K562 (cell line): ENCODE data around the gene RPS27. TPM values are rescaled to one million over a fixed set of nuclear protein-coding genes. Genes with fewer than 3 reads are reported as not detected.

Source experiments
- CC2D1A ChIP-seq: fragments of 450-650 bp; IDR thresholded peaks from 2 replicates; pipeline ENCODE4 v1.6.1; 2017; ENCODE audit warnings: mild to moderate bottlenecking
- DDX20 ChIP-seq: fragments of 450-650 bp; IDR thresholded peaks from 2 replicates; pipeline ENCODE4 v1.6.1; 2016; ENCODE audit warnings: missing genetic modification characterization, low read depth, mild to moderate bottlenecking, missing compliant biosample characterization, moderate library complexity
- FOXA3 ChIP-seq, 2 experiments: fragments of 450-650 bp in 1 of 2; sonication (generic) in 1 of 2; formaldehyde crosslinking; IDR thresholded peaks in 1 of 2; conservative IDR thresholded peaks in 1 of 2; 2 replicates each; pipeline versions ENCODE4 v1.4.0 to v1.8.0; 2020 to 2022; ENCODE audit warnings: mild to moderate bottlenecking in 2 of 2, missing genetic modification reagents in 1 of 2
- GATAD2B ChIP-seq: fragments of 450-650 bp; IDR thresholded peaks from 2 replicates; pipeline ENCODE4 v1.6.1; 2017; ENCODE audit warnings: mild to moderate bottlenecking, borderline replicate concordance
- KLF13 ChIP-seq: fragments of 450-650 bp; IDR thresholded peaks from 2 replicates; pipeline ENCODE4 v1.6.1; 2016; ENCODE audit warnings: missing genetic modification characterization, low read depth, mild to moderate bottlenecking, missing compliant biosample characterization, moderate library complexity, borderline replicate concordance
- NFIX ChIP-seq: fragments of 250-450 bp; sonication (Bioruptor Pico); IDR thresholded peaks from 2 replicates; pipeline ENCODE4 v1.4.0; 2020; ENCODE audit warnings: low read depth, mild to moderate bottlenecking, moderate library complexity
- NONO ChIP-seq, 2 experiments: fragments of 200-400 bp in 1 of 2; fragments of 450-650 bp in 1 of 2; formaldehyde crosslinking in 1 of 2; IDR thresholded peaks; 2 replicates each; pipeline ENCODE4 v1.6.1; 2017; ENCODE audit warnings: low read depth in 2 of 2, mild to moderate bottlenecking in 2 of 2, moderate library complexity in 2 of 2, low read length in 1 of 2
- NRF1 ChIP-seq, 2 experiments: fragments of 450-650 bp; IDR thresholded peaks in 1 of 2; conservative IDR thresholded peaks in 1 of 2; 2 replicates each; pipeline ENCODE4 v1.6.1; 2014; ENCODE audit warnings: mild to moderate bottlenecking in 2 of 2
- SMARCA4 ChIP-seq: fragments of 450-650 bp; IDR thresholded peaks from 2 replicates; pipeline ENCODE4 v1.6.1; 2016
- SOX6 ChIP-seq: fragments of 450-650 bp; IDR thresholded peaks from 2 replicates; pipeline ENCODE4 v1.6.1; 2014; ENCODE audit warnings: mild to moderate bottlenecking
- TBP ChIP-seq: optimal IDR thresholded peaks from 2 replicates; pipeline ENCODE3; 2011; ENCODE audit warnings: low read depth, low read length, improper control_type of control experiment
- TCF7 ChIP-seq: sonication (generic); IDR thresholded peaks from 2 replicates; pipeline ENCODE4 v1.6.1; 2016; ENCODE audit warnings: antibody characterized with exemption, borderline replicate concordance
- YY1 ChIP-seq, 3 experiments: IDR thresholded peaks; 2 replicates each; pipeline ENCODE4 v1.6.1; 2011; ENCODE audit warnings: low read length in 2 of 3, mild to moderate bottlenecking in 2 of 3, moderate library complexity in 2 of 3, borderline replicate concordance in 1 of 3, control low read depth in 1 of 3, low read depth in 1 of 3; ENCODE audit not compliant: insufficient read depth in 3 of 3, insufficient replicate concordance in 2 of 3, control insufficient read depth in 1 of 3, insufficient read length in 1 of 3; ENCODE audit errors: extremely low read depth in 1 of 3
- ZNF551 ChIP-seq: fragments of 250-450 bp; sonication (Bioruptor Pico); IDR thresholded peaks from 2 replicates; pipeline ENCODE4 v1.5.0; 2021; ENCODE audit warnings: mild to moderate bottlenecking, moderate library complexity
- polyA plus RNA-seq, 8 experiments: library from polyadenylated mRNA; depleted of rRNA in 4 of 8; stranded (reverse) in 5 of 8; unstranded in 3 of 8; fragments of >200 nt; fragmentation: Nextera tagmentation in 2 of 8; fragmentation: Illumina TruSeq in 1 of 8; extraction: Ambion mirVana in 2 of 8; extraction: Trizol in 1 of 8; gene quantifications; 2 replicates each; pipeline versions ENCODE4 v1.2.1 to v1.2.3, GENCODE V29; 2011 to 2014; ENCODE audit warnings: inconsistent platforms in 1 of 8, missing spikeins in 1 of 8
- total RNA-seq, 7 experiments: library from RNA; depleted of rRNA in 6 of 7; stranded (reverse); fragments of >200 nt in 6 of 7; fragmentation: Illumina TruSeq in 2 of 7; extraction: Trizol in 2 of 7; gene quantifications; 2 replicates each; pipeline versions ENCODE4 v1.2.1 to v1.2.3, GENCODE V29; 2011 to 2021; ENCODE audit warnings: low replicate concordance in 1 of 7
- TF ChIP-seq, protein P1 (sequence below): fragments of 250-450 bp; sonication (Bioruptor Pico); IDR thresholded peaks from 2 replicates; pipeline ENCODE4 v1.4.0; 2020
- TF ChIP-seq, protein P2 (sequence below), 2 experiments: IDR thresholded peaks in 1 of 2; conservative IDR thresholded peaks in 1 of 2; 2 replicates each; pipeline ENCODE4 v1.6.1; 2016; ENCODE audit warnings: low read depth in 2 of 2, mild to moderate bottlenecking in 1 of 2, missing compliant biosample characterization in 1 of 2, missing genetic modification characterization in 1 of 2, moderate library complexity in 1 of 2
- TF ChIP-seq, protein P3 (sequence below): fragments of 450-650 bp; formaldehyde crosslinking; conservative IDR thresholded peaks from 2 replicates; pipeline ENCODE4 v1.4.0; 2022; ENCODE audit warnings: mild to moderate bottlenecking, missing genetic modification characterization

Gene RPS27
- total and polyA plus RNA-seq, 9 of the 15 experiments (the other 6 are each of a cell fraction or from before 2014, with no cell fraction given) = 2,091 to 9,377 (median 6,706) TPM

DNA sequence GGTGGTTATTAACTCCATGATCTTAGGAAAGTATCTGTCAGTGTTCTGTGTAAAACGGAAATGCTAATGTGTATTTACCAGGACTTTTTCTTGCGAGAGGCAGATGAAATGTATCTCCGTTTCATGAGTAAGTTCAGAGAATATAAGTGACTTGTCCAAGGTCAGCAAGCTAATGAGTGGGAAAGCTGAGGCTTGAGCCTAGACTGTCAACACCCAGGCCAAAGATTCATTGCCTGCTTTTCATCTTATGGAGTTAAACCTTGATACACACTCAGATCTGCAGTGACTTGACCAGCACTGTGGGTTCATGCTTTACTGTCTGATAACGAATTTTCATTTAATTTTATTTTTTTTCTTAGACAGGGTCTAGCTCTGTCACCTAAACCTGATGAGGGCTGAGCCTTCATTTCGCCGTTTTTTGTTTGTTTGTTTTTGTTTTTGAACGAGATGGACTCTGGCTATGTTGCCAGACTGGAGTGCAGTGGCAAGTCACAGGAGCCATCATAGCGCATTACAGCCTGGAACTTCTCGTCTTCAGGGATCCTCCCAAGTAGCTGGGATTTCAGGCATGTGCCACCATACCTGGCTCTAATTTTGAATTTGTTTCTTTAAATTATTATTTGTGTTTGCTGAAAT lies 12.2 kb upstream of the RPS27 start (continued):
- TF ChIP-seq YY1 (IDR thresholded peaks at IDR 0.05; ENCODE audit: borderline replicate concordance in 1 of 3, control insufficient read depth in 1 of 3, extremely low read depth in 1 of 3, insufficient read depth in 3 of 3, insufficient read length in 1 of 3, insufficient replicate concordance in 2 of 3, low read depth in 1 of 3, low read length in 2 of 3) = peak in 1 of 3 experiments; percentile 70
- no peak for TF ChIP-seq ZNF551 (CRISPR knock-in tag)
- TF ChIP-seq, protein P1, sequence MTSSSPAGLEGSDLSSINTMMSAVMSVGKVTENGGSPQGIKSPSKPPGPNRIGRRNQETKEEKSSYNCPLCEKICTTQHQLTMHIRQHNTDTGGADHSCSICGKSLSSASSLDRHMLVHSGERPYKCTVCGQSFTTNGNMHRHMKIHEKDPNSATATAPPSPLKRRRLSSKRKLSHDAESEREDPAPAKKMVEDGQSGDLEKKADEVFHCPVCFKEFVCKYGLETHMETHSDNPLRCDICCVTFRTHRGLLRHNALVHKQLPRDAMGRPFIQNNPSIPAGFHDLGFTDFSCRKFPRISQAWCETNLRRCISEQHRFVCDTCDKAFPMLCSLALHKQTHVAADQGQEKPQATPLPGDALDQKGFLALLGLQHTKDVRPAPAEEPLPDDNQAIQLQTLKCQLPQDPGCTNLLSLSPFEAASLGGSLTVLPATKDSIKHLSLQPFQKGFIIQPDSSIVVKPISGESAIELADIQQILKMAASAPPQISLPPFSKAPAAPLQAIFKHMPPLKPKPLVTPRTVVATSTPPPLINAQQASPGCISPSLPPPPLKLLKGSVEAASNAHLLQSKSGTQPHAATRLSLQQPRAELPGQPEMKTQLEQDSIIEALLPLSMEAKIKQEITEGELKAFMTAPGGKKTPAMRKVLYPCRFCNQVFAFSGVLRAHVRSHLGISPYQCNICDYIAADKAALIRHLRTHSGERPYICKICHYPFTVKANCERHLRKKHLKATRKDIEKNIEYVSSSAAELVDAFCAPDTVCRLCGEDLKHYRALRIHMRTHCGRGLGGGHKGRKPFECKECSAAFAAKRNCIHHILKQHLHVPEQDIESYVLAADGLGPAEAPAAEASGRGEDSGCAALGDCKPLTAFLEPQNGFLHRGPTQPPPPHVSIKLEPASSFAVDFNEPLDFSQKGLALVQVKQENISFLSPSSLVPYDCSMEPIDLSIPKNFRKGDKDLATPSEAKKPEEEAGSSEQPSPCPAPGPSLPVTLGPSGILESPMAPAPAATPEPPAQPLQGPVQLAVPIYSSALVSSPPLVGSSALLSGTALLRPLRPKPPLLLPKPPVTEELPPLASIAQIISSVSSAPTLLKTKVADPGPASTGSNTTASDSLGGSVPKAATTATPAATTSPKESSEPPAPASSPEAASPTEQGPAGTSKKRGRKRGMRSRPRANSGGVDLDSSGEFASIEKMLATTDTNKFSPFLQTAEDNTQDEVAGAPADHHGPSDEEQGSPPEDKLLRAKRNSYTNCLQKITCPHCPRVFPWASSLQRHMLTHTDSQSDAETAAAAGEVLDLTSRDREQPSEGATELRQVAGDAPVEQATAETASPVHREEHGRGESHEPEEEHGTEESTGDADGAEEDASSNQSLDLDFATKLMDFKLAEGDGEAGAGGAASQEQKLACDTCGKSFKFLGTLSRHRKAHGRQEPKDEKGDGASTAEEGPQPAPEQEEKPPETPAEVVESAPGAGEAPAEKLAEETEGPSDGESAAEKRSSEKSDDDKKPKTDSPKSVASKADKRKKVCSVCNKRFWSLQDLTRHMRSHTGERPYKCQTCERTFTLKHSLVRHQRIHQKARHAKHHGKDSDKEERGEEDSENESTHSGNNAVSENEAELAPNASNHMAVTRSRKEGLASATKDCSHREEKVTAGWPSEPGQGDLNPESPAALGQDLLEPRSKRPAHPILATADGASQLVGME (CRISPR knock-in tag) = no peak
- no peak for TF ChIP-seq KLF13 (tag)
- no peak for TF ChIP-seq CC2D1A
- TF ChIP-seq, protein P2, sequence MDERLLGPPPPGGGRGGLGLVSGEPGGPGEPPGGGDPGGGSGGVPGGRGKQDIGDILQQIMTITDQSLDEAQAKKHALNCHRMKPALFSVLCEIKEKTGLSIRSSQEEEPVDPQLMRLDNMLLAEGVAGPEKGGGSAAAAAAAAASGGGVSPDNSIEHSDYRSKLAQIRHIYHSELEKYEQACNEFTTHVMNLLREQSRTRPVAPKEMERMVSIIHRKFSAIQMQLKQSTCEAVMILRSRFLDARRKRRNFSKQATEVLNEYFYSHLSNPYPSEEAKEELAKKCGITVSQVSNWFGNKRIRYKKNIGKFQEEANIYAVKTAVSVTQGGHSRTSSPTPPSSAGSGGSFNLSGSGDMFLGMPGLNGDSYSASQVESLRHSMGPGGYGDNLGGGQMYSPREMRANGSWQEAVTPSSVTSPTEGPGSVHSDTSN (CRISPR knock-in tag; IDR thresholded peaks at IDR 0.05; ENCODE audit: low read depth) = no peak
- TF ChIP-seq, protein P2 (tag; conservative IDR thresholded peaks at IDR 0.05; ENCODE audit: low read depth) = peak; percentile 72
- 0 out of 2 replicates have a peak, but pooled peaks have one; percentile 23 for TF ChIP-seq GATAD2B
- TF ChIP-seq, protein P3, sequence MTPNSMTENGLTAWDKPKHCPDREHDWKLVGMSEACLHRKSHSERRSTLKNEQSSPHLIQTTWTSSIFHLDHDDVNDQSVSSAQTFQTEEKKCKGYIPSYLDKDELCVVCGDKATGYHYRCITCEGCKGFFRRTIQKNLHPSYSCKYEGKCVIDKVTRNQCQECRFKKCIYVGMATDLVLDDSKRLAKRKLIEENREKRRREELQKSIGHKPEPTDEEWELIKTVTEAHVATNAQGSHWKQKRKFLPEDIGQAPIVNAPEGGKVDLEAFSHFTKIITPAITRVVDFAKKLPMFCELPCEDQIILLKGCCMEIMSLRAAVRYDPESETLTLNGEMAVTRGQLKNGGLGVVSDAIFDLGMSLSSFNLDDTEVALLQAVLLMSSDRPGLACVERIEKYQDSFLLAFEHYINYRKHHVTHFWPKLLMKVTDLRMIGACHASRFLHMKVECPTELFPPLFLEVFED (CRISPR knock-in tag) = no peak
- peak; percentile 28 for TF ChIP-seq TBP
- no peak for TF ChIP-seq SOX6
- TF ChIP-seq NONO (IDR thresholded peaks at IDR 0.05; ENCODE audit: low read depth in 2 of 2, low read length in 1 of 2) = no peak
- no peak for TF ChIP-seq FOXA3 (CRISPR knock-in tag; conservative IDR thresholded peaks at IDR 0.05 in 1 of 2, IDR thresholded peaks at IDR 0.05 in 1 of 2)
- no peak for TF ChIP-seq TCF7
- no peak for TF ChIP-seq NRF1 (conservative IDR thresholded peaks at IDR 0.05 in 1 of 2, IDR thresholded peaks at IDR 0.05 in 1 of 2)
- TF ChIP-seq DDX20 (tag) = no peak
- no peak for TF ChIP-seq SMARCA4
- TF ChIP-seq NFIX = no peak
